SK-N-SH (cell line): ENCODE data around the gene STK11IP. TPM values are rescaled to one million over a fixed set of nuclear protein-coding genes. Genes with fewer than 3 reads are reported as not detected.

Source experiments
- CTCF ChIA-PET: fragments of 300-600, 350-600 bp; formaldehyde crosslinking; extraction: SDS; loops from one replicate; lab custom pipeline; 2021; lab: Yijun Ruan, JAX
- POLR2A ChIA-PET: fragments of 350-600 bp; sonication (Branson Sonifier 250); formaldehyde crosslinking; extraction: SDS; loops from one replicate; lab custom pipeline; 2020; ENCODE audit warnings: antibody characterized with exemption, inconsistent platforms; lab: Yijun Ruan, JAX
- DNase-seq: peaks from one replicate; pipeline ENCODE4 v3.0.0; 2012
- H2AFZ ChIP-seq: fragments of 200-600 bp; sonication (generic); 2 replicates; pipeline ENCODE4 v1.8.1; 2016; ENCODE audit warnings: antibody characterized with exemption, mild to moderate bottlenecking, low read depth
- H3F3A ChIP-seq: fragments of 200-600 bp; sonication (generic); replicated peaks from 2 replicates; pipeline ENCODE3; 2016; ENCODE audit warnings: antibody characterized with exemption, mild to moderate bottlenecking; ENCODE audit not compliant: insufficient read depth
- H3K27ac ChIP-seq, 2 experiments: fragments of 200-500 bp in 1 of 2; fragments of 200-600 bp in 1 of 2; sonication (Bioruptor generic) in 1 of 2; sonication (generic), shearing (Covaris generic) in 1 of 2; 2 replicates each; pipeline versions ENCODE4 v1.5.1 to v1.6.1; 2014 to 2016; ENCODE audit warnings: low read depth in 2 of 2, inconsistent platforms in 1 of 2, low read length in 1 of 2, mild to moderate bottlenecking in 1 of 2, mixed read lengths in 1 of 2
- H3K27me3 ChIP-seq: fragments of 200-600 bp; sonication (generic), shearing (Covaris generic); 2 replicates; pipeline ENCODE4 v1.6.1; 2016; ENCODE audit warnings: mixed run types; ENCODE audit not compliant: insufficient read depth
- H3K36me3 ChIP-seq, 2 experiments: fragments of 200-500 bp in 1 of 2; fragments of 200-600 bp in 1 of 2; sonication (Bioruptor generic) in 1 of 2; sonication (generic) in 1 of 2; replicated peaks in 1 of 2; 2 replicates each; pipeline versions ENCODE3 to v1.5.1; 2014 to 2016; ENCODE audit warnings: low read length in 1 of 2, mild to moderate bottlenecking in 1 of 2; ENCODE audit not compliant: insufficient read depth in 2 of 2, control insufficient read depth in 1 of 2
- H3K4me1 ChIP-seq, 2 experiments: fragments of 200-500 bp in 1 of 2; fragments of 200-600 bp in 1 of 2; sonication (Bioruptor generic) in 1 of 2; sonication (generic), shearing (Covaris generic) in 1 of 2; 2 replicates each; pipeline versions ENCODE4 v1.5.1 to v1.6.1; 2014 to 2016; ENCODE audit warnings: low read depth in 1 of 2, low read length in 1 of 2, mixed run types in 1 of 2; ENCODE audit not compliant: insufficient read depth in 2 of 2, control insufficient read depth in 1 of 2
- H3K4me2 ChIP-seq: fragments of 200-600 bp; sonication (generic), shearing (Covaris generic); 2 replicates; pipeline ENCODE4 v1.6.1; 2017; ENCODE audit warnings: mixed run types
- H3K4me3 ChIP-seq, 2 experiments: fragments of 200-500 bp in 1 of 2; fragments of 200-600 bp in 1 of 2; sonication (Bioruptor generic) in 1 of 2; sonication (generic), shearing (Covaris generic) in 1 of 2; 2 replicates each; pipeline versions ENCODE4 v1.5.1 to v1.8.1; 2014 to 2016; ENCODE audit warnings: low read depth in 2 of 2, inconsistent platforms in 1 of 2, low read length in 1 of 2, mild to moderate bottlenecking in 1 of 2, mixed read lengths in 1 of 2, moderate library complexity in 1 of 2
- H3K79me2 ChIP-seq: fragments of 200-600 bp; sonication (generic); 2 replicates; pipeline ENCODE4 v1.8.1; 2017; ENCODE audit warnings: mild to moderate bottlenecking; ENCODE audit not compliant: insufficient read depth
- H3K9ac ChIP-seq: fragments of 200-600 bp; sonication (generic); 2 replicates; pipeline ENCODE4 v1.6.1; 2017; ENCODE audit warnings: mixed run types
- H3K9me2 ChIP-seq: fragments of 200-600 bp; sonication (generic); 2 replicates; pipeline ENCODE4 v1.6.1; 2017; ENCODE audit warnings: mixed run types
- H3K9me3 ChIP-seq: fragments of 200-600 bp; sonication (generic); 2 replicates; pipeline ENCODE4 v1.6.1; 2017; ENCODE audit warnings: mixed run types, mild to moderate bottlenecking, moderate library complexity
- H4K20me1 ChIP-seq: fragments of 200-600 bp; sonication (generic); 2 replicates; pipeline ENCODE4 v1.6.1; 2017; ENCODE audit warnings: mild to moderate bottlenecking, mixed run types; ENCODE audit not compliant: insufficient read depth
- ELF1 ChIP-seq: IDR thresholded peaks from 2 replicates; pipeline ENCODE4 v1.4.0; 2012
- EZH2phosphoT487 ChIP-seq: fragments of 200-600 bp; sonication (generic); IDR thresholded peaks from 2 replicates; pipeline ENCODE4 v1.6.1; 2017; ENCODE audit warnings: low read depth, mixed run types, mild to moderate bottlenecking, antibody characterized with exemption, moderate library complexity, borderline replicate concordance
- FOSL2 ChIP-seq: IDR thresholded peaks from 2 replicates; pipeline ENCODE4 v1.4.0; 2012; ENCODE audit warnings: low read depth, mild to moderate bottlenecking, moderate library complexity, borderline replicate concordance
- FOXM1 ChIP-seq: IDR thresholded peaks from 2 replicates; pipeline ENCODE4 v1.4.0; 2012; ENCODE audit warnings: low read depth, mild to moderate bottlenecking
- MEF2A ChIP-seq: IDR thresholded peaks from 2 replicates; pipeline ENCODE4 v1.4.0; 2012; ENCODE audit warnings: low read depth, borderline replicate concordance
- MXI1 ChIP-seq: IDR thresholded peaks from 2 replicates; pipeline ENCODE4 v1.6.1; 2012; ENCODE audit warnings: mild to moderate bottlenecking, low read depth, low read length, improper control_type of control experiment
- NRF1 ChIP-seq: IDR thresholded peaks from 2 replicates; pipeline ENCODE4 v1.6.1; 2012; ENCODE audit warnings: low read depth, mild to moderate bottlenecking, low read length
- POLR2AphosphoS5 ChIP-seq: IDR thresholded peaks from 2 replicates; pipeline ENCODE4 v1.6.1; 2012; ENCODE audit warnings: low read depth, low read length
- RAD21 ChIP-seq: IDR thresholded peaks from 2 replicates; pipeline ENCODE4 v1.6.1; 2012; ENCODE audit warnings: mild to moderate bottlenecking, low read length
- RFX5 ChIP-seq: IDR thresholded peaks from 2 replicates; pipeline ENCODE4 v1.6.1; 2012; ENCODE audit warnings: mild to moderate bottlenecking, improper control_type of control experiment, low read length
- TAF1 ChIP-seq: IDR thresholded peaks from 2 replicates; pipeline ENCODE4 v1.6.1; 2012; ENCODE audit warnings: low read depth, mild to moderate bottlenecking, low read length, moderate library complexity, borderline replicate concordance
- TCF12 ChIP-seq: IDR thresholded peaks from 2 replicates; pipeline ENCODE4 v1.4.0; 2012
- TEAD4 ChIP-seq: IDR thresholded peaks from 2 replicates; pipeline ENCODE4 v1.4.0; 2012; ENCODE audit warnings: mild to moderate bottlenecking, borderline replicate concordance; ENCODE audit not compliant: insufficient read depth
- WGBS: methylation state at CpG from one replicate; pipeline ENCODE4 v1.1.6; 2017; ENCODE audit warnings: low lambda C conversion rate; 5-methylcytosine and 5-hydroxymethylcytosine counted together
- polyA plus RNA-seq, 3 experiments: library from polyadenylated mRNA; depleted of rRNA; stranded (reverse); fragments of >200 nt; gene quantifications; 2 replicates each; pipeline ENCODE4 v1.2.3, GENCODE V29; 2012
- TF ChIP-seq, protein P1 (sequence below): fragments of 150-350 bp; IDR thresholded peaks from 2 replicates; pipeline ENCODE4 v1.6.1; 2016; ENCODE audit warnings: mild to moderate bottlenecking, low read depth, low read length
- TF ChIP-seq, protein P2 (sequence below): fragments of 200-600 bp; sonication (generic); IDR thresholded peaks from 2 replicates; pipeline ENCODE4 v1.6.1; 2017; ENCODE audit warnings: antibody characterized with exemption, mild to moderate bottlenecking, moderate library complexity
- TF ChIP-seq, protein P3 (sequence below): IDR thresholded peaks from 2 replicates; pipeline ENCODE4; 2012
- TF ChIP-seq, protein P4 (sequence below): IDR thresholded peaks from 2 replicates; pipeline ENCODE4 v1.4.0; 2012; ENCODE audit warnings: low read depth, borderline replicate concordance

The STK11IP gene
- polyA plus RNA-seq, 1 of the 3 experiments (the other 2 are of a cell fraction), result 22.9 TPM

DNA sequence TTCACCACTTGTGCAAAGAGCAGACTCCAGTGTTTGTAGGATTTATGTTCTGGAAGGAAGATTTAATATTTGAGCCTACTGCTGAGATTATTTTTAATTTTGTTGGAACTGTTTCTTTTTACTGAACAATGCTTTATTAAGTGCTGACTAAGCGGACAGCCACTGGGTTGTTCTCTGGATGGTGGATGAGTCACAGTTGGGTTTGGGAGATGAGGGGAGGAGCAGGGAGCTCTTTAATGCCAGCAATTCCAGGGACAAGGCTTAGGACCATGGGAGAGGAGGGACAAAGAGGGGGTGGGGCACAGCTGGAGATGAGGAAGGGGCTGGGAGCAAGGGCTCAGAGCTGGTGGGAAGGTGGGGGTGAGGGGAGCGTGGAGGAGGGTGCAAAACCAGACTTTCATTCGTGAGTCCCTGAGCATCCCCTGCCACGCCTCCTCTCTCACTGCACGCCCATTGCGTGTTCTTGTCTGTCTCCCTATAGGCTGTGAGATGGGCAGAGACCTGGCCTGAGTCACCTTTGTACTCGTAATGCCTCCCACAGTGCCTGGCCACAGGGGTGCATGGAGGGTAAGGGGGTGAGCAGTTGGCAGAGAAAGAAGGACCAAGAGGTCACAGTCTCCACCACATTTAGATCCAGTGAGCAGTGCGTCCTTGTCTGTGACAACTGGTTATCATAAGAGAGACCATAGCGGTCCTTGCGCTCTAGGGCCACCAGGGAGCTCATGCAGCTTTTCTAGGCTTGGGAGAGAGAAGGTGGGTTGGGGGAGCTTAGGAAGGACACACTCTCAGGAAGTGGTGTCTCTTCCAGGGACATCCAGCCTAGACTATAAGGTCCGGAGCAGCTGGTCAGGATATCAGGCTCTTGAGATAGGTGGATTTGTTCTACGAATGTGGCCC is 48.2 kb downstream of the STK11IP start:
- POLR2A ChIA-PET, result no interaction called here
- H3K9me3 ChIP-seq, result no peaks in the 10 kb centered on the region
- no peak overlapping the region for H3K4me3 ChIP-seq
- no peaks in the 10 kb centered on the region for H3K9me2 ChIP-seq
- CTCF ChIA-PET, result interaction anchor here (1.1 to 7.3 kb wide), 11 partner anchors 8 to 115 kb away, joined by 3 to 95 read pairs (median 4); partner anchors contain the start of gene OBSL1
- H3K4me1 ChIP-seq, result peaks cover 13 to 20% of the 10 kb centered on the region in 2 experiments; a peak in 3 of 4 replicates
- no peaks in the 10 kb centered on the region for H3K79me2 ChIP-seq
- no peak for DNase-seq
- peak overlapping the region; percentile 52; the same call in 1 of the 2 replicates for H3K4me2 ChIP-seq
- no peak for TF ChIP-seq POLR2AphosphoS5
- TF ChIP-seq FOSL2, result peak; percentile 86
- TF ChIP-seq TEAD4, result no peak
- TF ChIP-seq, protein P1, sequence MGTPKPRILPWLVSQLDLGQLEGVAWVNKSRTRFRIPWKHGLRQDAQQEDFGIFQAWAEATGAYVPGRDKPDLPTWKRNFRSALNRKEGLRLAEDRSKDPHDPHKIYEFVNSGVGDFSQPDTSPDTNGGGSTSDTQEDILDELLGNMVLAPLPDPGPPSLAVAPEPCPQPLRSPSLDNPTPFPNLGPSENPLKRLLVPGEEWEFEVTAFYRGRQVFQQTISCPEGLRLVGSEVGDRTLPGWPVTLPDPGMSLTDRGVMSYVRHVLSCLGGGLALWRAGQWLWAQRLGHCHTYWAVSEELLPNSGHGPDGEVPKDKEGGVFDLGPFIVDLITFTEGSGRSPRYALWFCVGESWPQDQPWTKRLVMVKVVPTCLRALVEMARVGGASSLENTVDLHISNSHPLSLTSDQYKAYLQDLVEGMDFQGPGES, result no peak
- TF ChIP-seq TAF1, result no peak
- TF ChIP-seq FOXM1, result no peak
- TF ChIP-seq MEF2A, result no peak
- H3F3A ChIP-seq, result peaks cover 10% of the 10 kb centered on the region
- H2AFZ ChIP-seq, result 0 out of 2 replicates have a peak overlapping the region, but pooled peaks have one; percentile 0
- H3K9ac ChIP-seq, result no peak overlapping the region
- H4K20me1 ChIP-seq, result no peaks in the 10 kb centered on the region
- 73% methylated on average over 12 of the region's 12 CpGs for WGBS
- H3K27me3 ChIP-seq, result peaks cover 7% of the 10 kb centered on the region
- H3K27ac ChIP-seq, result peak overlapping the region in 1 of 2 experiments; percentile 44; a peak in 2 of 4 replicates
- H3K36me3 ChIP-seq, result no peaks in the 10 kb centered on the region

DNA sequence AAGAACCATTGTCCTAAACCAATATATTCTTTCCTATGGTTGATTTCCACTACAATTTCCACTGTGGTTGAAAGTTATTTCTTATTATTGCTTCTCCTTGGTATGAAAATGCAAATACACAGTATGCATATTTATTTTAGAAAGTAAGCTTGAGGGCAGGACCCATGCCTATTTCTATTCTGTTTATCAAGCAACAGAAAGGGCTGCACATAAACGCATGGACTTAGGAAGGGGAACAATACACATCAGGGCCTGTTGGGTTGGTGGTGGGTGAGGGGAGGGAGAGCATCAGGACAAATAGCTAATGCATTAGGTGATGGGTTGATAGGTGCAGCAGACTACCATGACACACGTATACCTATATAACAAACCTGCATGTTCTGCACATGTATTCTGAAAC is 50.5 kb downstream of the STK11IP start:
- no peak for DNase-seq
- Histone ChIP-seq H3K4me1 (peaks cover 11 to 13% of the 10 kb centered on the region in 2 experiments; a peak in 3 of 4 replicates), H3F3A (peaks cover 6% of the 10 kb centered on the region), H3K4me2 (no peak overlapping the region), H3K27me3 (peaks cover 14% of the 10 kb centered on the region), H4K20me1 (no peaks in the 10 kb centered on the region), H3K9me2 (no peaks in the 10 kb centered on the region), H3K36me3 (no peaks in the 10 kb centered on the region), H3K9ac (no peak overlapping the region), H3K9me3 (no peaks in the 10 kb centered on the region), H3K4me3 (no peak overlapping the region), H3K79me2 (no peaks in the 10 kb centered on the region), H2AFZ (no peak overlapping the region), H3K27ac (no peak overlapping the region)
- ChIA-PET POLR2A (no interaction called here), CTCF (interaction anchor here (1.2 kb wide), 1 partner anchor 10 kb away, joined by 4 read pairs; no protein-coding TSS in a partner anchor)
- WGBS, result 68% methylated on average over 2 of the region's 2 CpGs
- TF ChIP-seq, protein P2, sequence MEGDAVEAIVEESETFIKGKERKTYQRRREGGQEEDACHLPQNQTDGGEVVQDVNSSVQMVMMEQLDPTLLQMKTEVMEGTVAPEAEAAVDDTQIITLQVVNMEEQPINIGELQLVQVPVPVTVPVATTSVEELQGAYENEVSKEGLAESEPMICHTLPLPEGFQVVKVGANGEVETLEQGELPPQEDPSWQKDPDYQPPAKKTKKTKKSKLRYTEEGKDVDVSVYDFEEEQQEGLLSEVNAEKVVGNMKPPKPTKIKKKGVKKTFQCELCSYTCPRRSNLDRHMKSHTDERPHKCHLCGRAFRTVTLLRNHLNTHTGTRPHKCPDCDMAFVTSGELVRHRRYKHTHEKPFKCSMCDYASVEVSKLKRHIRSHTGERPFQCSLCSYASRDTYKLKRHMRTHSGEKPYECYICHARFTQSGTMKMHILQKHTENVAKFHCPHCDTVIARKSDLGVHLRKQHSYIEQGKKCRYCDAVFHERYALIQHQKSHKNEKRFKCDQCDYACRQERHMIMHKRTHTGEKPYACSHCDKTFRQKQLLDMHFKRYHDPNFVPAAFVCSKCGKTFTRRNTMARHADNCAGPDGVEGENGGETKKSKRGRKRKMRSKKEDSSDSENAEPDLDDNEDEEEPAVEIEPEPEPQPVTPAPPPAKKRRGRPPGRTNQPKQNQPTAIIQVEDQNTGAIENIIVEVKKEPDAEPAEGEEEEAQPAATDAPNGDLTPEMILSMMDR, result no peak
- TF ChIP-seq, protein P1, result no peak
- TF ChIP-seq EZH2phosphoT487, result no peak
- TF ChIP-seq, protein P3, sequence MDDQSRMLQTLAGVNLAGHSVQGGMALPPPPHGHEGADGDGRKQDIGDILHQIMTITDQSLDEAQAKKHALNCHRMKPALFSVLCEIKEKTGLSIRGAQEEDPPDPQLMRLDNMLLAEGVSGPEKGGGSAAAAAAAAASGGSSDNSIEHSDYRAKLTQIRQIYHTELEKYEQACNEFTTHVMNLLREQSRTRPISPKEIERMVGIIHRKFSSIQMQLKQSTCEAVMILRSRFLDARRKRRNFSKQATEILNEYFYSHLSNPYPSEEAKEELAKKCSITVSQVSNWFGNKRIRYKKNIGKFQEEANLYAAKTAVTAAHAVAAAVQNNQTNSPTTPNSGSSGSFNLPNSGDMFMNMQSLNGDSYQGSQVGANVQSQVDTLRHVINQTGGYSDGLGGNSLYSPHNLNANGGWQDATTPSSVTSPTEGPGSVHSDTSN, result no peak
- TF ChIP-seq ELF1, result no peak
- no peak for TF ChIP-seq RAD21
- TF ChIP-seq RFX5, result no peak
- no peak for TF ChIP-seq NRF1
- TF ChIP-seq TCF12, result no peak
- no peak for TF ChIP-seq FOXM1
- no peak for TF ChIP-seq MXI1
- TF ChIP-seq, protein P4, sequence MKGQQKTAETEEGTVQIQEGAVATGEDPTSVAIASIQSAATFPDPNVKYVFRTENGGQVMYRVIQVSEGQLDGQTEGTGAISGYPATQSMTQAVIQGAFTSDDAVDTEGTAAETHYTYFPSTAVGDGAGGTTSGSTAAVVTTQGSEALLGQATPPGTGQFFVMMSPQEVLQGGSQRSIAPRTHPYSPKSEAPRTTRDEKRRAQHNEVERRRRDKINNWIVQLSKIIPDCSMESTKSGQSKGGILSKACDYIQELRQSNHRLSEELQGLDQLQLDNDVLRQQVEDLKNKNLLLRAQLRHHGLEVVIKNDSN, result no peak
